ENCODE results near the gene TRIM7.
"Not testable (repeated sequence)": the region's sequence is repeated elsewhere in the genome, so short reads cannot be mapped to it uniquely, and the experiment has no call there.

Gene TRIM7

DNA sequence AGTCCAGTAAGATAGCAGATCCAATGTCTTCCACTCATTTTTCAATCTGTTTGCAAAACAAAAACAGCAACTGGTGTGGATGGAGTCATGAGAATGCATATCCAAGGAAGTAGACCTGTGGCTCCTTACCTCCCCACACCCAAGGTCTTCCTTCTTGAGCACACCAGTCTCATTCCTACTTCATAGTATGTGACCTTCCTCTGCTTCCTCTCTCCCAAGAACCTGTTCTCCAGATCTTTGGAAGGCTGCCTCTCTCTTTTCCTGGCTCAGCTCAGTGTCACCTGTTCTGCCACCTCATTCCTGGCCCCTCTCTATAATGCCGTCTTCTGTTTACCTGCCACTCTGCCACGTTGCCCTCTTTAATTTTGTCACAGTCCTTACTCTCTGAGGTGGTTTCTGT, 7.9 kb upstream of the TRIM7 start:
- DNase-seq (ENCODE audit: low read depth in 3 of 3): no peak

DNA sequence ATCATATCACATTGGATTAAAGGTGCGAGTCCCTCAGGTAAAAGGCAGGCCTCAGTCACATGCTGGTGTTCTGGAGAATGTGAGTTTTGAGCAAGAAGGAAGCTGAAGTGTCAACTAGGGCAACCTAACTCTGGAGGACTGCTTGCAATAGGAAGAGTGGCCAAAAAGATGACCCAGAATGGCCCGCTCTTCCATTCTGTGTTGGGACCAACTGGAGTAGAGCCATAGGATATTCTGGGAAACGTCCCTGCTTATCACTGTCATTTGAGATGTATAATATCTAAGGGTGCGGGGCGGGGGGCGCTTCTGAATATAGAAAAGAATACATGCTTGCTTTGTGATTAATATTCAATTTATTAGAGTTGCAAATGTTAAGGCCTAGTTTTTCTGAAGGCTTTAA, 7.1 kb upstream of the TRIM7 start:
- DNase-seq (ENCODE audit: low read depth in 3 of 3): no peak

DNA sequence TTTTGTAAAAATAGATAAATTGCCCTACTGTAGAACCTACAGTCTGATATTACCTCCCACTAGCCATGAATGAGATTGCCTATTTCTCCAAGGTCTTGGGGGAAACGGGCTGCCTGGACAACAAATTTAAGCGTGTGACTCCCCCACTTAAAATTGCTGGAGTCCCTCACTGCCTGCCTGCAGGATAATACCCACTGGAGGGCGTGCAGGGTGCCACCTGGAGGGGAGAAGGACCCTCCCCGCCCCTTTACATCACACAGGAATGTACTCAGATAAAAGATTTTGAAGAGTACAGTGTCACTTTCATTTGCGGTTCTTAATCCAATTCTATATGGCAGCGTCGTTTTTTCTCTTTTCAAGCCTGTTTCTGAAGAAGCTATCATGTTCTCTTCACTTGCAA, 6.2 kb upstream of the TRIM7 start:
- no peak for DNase-seq (ENCODE audit: low read depth in 3 of 3)

DNA sequence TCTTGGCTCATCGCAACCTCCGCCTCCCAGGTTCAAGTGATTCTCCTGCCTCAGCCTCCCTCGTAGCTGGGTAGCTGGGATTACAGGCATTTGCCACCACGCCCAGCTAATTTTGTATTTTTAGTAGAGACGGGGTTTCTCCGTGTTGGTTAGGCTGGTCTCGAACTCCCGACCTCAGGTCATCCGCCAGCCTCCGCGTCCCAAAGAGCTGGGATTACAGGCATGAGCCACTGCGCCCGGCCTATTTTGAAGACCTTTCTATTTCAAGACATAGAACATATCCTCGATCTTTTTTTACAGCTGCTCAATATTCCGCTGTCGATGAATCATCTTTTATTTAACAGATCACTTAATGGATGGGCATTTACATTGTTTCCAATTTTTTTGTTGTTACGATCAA, 5.7 kb upstream of the TRIM7 start:
- not testable (repeated sequence) for DNase-seq (ENCODE audit: low read depth in 3 of 3)

DNA sequence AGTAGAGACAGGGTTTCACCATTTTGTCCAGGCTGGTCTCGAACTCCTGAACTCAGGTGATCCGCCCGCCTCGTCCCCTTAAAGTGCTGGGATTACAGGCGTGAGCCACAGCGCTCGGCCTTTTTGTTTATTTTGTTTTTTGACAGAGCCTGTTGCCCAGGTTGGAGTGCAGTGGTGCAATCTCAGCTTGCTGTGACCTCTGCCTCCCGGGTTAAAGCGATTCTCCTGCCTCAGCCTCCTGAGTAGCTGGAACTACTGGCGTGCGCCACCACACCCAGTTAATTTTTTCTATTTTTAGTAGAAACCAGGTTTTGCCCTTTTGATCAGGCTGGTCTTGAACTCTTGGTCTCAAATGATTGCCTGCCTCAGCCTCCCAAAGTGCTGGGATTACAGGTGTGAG, 5.2 kb upstream of the TRIM7 start:
- DNase-seq (ENCODE audit: low read depth in 3 of 3): not testable (repeated sequence)

DNA sequence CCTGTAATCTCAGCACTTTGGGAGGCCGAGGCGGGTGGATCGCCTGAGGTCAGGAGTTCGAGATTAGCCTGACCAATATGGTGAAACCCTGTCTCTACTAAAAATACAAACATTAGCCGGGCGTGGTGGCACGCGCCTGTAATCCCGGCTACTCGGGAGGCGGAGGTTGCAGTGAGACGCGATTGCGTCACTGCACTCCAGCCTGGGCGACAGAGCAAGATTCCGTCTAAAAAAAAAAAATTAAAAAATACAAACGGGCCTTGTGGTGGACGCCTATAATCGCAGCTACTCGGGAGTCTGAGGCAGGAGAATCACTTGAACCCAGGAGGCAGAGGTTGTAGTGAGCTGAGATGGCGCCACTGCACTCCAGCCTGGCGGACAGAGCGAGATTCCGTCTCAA, 4.0 kb upstream of the TRIM7 start:
- DNase-seq (ENCODE audit: low read depth in 3 of 3): not testable (repeated sequence)

DNA sequence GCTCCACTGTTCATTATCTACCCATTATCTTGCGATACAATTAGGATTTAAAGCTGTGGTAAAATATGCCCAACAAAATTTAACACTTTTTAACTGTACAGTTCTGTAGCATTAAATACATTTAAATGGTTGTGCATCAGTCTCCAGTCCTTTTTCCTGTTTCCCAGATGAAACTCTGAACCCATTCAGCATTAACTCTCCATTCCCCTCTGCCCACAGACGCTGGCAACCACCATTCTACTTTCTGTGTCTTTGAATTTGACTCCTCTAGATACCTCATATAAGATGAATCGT, 2.9 kb upstream of the TRIM7 start:
- no peak for DNase-seq (ENCODE audit: low read depth in 3 of 3)

DNA sequence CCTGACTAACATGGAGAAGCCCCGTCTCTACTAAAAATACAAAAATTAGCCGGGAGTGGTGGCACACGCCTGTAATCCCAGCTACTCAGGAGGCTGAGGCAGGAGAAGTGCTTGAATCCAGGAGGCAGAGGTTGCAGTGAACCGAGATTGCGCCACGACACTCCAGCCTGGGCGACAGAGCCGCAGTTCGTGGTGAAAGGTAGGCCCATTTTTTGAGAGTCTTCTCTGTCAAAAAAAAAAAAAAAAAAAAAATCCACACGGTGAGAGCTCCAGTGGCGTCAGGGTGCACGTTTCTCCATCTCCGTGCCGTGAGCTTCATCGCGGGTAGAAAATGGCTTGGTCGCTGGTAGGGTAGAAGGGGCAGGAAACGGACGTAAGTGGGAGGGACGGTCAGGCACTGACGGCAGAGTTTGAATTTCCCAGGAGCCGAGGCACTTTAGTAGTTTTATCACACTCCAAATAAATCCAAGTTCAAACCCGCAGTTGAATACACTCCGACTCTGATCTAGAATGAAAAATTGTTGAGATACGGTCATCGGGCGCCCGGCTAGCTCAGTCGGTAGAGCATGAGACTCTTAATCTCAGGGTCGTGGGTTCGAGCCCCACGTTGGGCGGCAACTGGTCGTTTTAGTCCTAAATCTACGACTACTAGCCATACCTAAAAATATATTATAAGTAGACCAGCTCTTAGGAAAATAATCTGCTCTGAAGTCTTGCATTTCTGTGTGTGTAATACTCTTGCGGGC, 2.4 kb upstream of the TRIM7 start:
- DNase-seq (ENCODE audit: low read depth in 3 of 3): peak; percentile 80 to 81 (median 81)

DNA sequence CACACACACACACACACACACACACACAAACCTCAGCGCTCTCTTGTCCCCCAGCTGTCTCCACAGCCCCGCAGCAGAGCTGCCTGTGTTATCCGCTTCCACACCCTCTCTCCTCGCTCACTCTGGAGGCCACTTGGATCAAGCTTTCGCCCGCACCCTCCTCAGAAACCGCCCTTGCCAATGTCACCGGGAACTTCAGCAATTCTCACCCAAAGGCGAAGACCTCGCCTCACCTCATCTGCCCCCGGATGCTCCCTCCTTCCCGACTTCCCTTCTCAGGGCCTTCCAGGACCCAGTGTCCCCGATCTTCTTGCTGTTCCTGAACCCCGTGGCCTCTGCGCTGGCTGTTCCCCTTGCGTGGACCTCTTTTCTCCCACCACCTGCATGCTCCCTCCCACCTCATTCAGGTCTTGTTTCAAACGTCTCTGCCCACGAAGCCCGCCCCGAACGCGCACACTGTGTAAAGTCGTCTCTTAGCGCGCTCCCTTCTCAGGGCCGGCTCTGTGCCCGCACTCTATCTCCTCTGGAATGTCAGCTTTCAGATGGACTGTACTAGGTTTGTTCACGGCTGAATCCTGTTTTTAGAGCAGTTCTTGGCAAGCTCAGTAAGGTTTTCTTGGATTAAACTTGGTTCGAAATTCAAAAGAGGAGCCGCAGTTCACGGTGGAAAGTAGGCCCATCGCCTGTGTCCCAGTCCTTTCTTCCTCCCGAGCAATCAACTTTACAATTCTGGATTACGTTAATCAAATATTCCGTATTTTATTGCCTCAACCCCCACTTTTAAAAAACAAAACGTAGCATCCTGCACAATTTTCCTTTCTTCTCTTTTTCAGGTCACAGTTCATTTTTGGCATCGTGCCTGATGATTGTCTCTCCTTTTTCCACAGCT, 1.0 kb upstream of the TRIM7 start:
- no peak for DNase-seq (ENCODE audit: low read depth in 3 of 3)

DNA sequence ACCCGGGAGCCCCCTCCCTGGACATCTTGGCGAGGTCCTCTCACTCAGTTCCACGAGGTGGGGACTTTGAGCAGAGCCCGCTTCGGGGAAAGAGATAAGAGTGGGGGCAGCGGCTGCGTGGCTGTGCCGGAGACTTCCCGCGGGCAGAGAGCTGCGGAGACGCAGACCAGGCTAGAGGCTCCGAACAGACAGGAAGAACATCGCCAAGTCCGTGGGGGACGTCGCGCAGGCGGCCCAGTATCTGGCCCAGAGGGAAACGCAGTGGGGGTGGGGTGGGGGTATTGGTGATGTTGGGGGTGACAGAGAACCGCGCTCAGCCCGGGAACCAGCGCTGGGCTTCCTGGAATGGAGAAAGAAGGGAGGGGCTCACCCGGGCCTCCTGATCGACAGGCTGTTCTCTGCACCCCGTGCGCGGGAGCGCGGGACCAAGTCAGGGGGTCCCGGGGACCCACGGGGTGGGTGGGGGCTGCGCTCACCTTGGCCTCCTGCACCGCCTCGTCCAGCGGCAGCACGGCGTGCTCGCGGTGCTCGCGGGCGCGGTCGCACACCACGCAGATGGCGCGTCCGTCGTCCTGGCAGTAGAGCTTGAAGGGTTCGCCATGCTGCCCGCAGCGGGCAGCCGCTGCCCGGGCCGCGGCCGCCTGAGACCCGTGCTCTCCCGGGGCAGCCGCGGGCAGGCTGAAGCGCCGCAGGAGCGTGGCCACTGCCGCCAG, 727 bp downstream of the TRIM7 start:
- DNase-seq (ENCODE audit: low read depth in 3 of 3): no peak

DNA sequence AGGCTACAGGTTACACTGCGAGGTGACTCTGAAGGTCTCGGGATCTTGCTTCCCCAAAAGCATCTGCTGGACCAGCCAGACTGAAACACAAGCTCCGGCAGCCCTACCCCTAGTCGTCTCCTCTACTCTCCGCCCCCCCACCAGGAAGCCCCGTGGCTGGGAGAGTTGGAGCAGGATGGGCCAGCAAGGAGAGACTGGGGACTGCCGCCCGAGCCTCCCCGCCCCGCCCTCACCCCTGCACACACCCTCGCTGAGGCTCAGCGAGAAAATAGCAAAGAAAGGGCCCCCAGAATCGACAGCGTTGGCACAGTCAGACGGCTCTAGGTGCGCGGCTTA, 1.3 kb downstream of the TRIM7 start:
- DNase-seq (ENCODE audit: low read depth in 3 of 3): no peak

DNA sequence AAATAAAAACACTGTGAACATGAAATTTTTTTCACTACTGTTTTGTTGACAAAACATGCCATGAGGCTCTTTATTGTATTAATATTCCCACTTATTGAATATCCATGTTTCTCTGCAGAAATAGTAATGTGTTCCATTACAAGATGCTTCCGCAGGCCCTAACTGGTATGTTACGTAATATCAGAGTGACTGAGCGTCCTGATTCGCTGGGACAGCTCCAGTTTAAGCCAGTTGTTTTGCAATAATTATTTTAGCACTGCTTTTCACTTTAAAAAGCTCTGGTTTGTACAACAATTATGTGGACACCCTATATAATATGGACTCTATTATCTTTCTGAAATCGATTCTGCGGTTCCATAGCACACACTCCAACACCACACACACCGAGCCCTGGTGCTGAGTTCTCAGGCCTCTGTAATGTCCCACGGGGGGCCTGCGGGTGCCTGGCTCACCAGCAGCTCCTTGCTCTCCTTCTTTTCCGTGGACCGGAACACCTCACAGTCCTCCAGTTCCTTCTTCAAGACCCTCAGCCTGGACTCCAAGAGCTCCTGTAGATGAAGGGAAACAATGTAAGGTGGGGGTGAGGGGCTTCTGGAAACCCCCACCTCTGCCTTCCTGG, 1.8 kb downstream of the TRIM7 start:
- DNase-seq (ENCODE audit: low read depth in 3 of 3): no peak

DNA sequence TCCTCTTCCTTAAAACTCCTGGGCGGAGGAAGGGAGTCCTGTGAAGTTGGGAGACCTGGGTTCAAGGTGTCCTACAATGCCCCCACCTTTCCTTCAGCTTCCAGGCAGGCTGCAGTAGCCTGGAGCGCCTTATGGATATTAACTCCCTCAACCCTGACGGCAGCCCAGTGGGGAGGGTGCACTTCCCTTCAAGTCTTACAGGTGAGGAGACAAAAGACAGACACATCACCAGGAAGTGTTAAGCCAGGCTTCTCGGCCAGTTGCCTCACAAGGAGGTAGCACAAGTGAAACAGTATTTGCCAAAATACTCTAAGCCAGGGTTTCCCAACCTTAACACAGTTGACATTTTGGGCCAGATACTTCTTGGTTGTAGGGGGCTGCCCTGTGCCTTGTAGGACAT, 4.2 kb downstream of the TRIM7 start:
- DNase-seq (ENCODE audit: low read depth in 3 of 3): no peak

DNA sequence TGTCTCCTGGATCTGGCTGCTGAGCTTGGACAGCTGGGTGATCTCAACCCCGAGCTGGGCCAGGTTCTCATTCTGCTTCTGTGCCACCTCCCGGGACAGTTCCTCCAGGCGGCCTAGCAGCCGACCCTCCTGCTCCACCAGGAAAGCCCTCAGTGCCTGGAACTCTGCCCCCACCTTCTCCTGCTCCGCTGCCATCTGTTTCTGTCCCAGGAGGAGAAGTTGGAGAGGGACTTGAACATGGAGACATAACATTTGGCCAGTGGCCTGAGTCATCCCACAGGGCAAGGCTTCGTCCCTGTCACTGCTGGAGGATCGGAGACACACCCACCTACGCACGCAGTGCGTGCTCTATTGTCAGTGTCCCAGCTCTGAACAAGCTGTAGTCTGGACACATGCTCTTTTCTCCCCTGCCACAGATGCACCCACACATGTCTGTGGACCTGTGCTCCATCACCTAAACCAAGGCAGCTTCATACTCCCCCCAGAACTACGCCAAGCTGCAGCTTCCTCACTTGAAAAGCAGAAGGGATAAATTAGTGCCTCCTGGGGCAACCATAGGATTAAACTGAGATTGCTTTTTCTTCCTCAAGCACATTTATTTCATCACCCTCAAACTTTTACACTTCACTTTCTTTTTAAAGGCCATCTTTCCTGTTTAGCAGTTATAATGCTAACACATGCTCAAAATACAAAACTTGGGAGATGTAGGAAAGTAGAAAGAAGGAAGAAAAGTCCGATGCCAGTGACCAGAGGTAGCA, 4.9 kb downstream of the TRIM7 start:
- no peak for DNase-seq (ENCODE audit: low read depth in 3 of 3)

DNA sequence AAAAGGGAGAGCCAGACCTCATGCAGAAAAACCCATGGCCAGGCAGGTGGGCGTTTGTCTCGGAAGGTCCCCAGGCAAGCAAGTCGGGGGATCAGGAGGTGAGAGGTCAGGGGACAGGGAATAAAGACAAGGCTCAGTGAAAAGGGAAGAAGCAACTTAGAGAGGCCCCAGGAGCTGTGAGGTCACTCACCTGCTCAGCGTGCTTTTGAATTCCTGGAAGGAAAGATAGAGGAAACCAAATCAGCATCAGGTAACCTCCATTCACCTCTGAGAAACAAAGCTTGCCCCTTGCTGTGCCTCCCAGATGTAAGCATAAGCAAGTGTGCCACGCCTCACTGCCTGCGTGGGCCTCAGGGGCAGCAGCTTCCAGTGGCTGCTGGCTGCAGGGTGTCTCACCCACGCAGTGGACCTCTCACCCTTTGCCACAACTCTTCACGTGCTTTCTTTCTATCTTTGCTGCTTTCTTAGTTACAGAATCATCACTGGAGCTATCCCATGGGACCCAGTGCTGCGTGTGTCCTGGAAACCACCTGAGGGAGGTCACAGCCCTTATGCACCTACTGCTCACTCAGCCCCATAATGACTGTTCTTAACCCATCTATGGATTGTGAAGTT, 6.0 kb downstream of the TRIM7 start:
- no peak for DNase-seq (ENCODE audit: low read depth in 3 of 3)

DNA sequence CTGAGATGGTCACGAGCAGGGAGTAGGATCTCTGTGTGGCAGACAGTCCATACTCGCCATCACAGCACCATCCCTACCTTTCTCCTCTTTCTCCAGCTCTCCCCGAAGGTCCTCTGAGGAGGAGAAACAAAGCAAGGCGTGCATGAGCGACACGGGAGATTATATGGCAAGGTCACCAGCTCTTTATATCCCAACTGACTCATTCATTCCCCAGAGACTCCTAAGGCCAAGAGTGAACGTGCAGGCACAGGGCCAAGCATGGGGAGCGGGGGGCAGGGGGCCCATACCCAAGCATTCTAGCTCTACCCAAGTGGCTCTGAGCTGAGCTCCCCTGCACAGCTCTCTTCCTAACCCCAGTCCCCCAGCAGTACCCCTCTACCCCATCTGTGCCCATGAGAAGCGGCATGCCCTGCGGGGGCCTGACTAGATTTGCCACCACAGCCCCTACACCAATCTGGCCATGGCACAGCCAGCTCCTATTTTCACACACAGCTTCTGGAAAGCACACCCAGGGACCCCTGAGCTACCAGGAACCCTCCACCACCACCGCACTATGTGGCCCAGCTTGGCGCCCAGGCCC, 6.8 kb downstream of the TRIM7 start:
- DNase-seq (ENCODE audit: low read depth in 3 of 3): no peak

DNA sequence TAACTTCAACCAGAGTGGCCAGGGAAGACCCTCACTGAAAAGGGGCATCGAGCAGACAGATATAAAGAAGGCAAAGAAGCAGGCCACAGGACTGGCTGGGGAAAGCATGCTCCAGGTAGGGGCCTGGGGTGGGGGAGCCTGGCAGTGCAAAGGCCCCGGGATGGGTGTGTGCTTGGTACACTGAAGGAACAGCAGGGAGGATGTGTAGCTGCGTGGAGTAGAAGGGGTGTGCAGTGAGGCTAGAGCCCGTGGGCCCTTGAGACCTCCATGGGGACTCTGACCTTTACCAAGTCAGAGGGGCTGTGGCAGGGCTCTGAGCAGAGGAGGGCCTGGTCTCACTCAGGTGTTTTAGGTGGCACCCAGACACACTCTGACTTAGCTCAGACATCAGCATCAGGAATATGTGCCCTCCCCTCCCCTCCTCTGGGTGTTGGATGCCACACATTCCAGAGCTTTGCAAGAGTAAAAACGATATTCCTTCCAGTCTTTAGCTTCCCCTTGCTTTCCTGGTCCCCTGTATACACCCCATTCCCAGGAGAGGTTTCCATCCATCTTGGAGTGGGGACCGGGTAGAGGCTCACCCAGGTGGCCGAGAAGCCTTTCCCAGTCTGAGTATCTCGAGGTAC, 7.6 kb downstream of the TRIM7 start:
- no peak for DNase-seq (ENCODE audit: low read depth in 3 of 3)

DNA sequence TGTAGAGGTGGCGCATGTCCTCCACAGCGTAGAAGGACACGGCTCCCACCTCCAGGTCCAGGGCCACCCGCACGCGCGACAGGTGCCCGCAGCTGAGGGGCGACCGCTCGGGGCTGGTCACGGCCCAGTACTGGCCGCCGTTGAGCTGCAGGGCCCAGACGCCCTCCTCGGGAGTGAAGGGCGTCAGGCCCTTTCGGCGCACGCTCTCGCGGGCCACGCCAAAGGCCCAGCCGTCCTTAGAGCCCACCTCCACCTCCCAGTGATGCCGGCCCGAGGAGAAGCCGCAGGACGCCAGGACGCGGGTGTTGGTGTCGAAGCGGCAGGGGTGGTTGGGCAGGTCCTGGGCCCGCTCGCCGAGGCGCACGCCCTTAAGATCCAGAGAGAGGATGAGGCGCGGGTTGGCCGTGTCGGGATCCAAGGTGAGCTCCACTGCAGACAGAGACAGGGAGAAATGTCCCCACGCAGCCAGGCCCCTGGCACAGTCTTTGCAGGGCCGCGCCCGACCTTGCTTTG, 9.7 kb downstream of the TRIM7 start:
- DNase-seq (ENCODE audit: low read depth in 3 of 3): no peak

DNA sequence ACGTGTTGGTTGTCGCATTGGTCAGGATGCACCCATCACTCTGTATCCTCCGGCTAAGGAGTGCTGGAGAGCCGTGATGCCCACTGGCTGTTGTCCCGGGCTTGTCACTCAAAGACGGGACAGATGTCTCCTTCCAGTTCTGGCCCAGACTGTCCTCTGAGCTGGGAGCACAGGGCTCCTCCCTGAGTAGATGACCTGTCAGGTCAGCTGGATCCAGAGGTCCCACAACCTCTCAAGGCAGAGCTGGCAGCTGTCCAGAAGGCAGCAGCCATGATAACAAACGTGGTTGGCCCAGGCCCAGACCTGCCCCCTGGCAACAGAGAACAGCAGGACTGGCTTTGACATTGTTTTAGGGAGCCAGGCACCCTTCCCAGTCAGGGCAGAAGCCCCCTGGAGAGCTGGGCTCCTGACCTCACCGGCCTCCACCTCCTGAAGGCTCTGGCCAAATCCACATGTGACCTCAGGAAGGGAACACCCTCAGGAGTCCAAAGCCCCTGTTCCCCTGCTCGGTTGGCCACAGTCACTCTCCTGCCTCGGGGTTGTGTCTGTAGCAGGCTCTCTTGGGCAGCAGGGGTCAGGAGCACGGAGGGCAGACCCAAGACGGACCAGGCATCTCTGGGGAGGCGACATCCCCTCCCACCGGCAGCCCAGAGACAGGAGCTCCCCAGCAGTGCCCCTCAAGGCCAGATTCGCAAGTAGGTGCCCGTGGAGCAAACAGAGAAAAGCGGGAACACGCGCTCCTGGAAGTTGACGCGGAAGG, 10.3 kb downstream of the TRIM7 start:
- no peak for DNase-seq (ENCODE audit: low read depth in 3 of 3)

All from stimulated activated CD4-positive, alpha-beta T cell treated with anti-CD3 and anti-CD28 coated beads, TNF-alpha, amount 100 ng/mL, for 48 hours (primary cell).